ENCODE results near the gene MMD2.

GRCh38 chr7:4995429-4995969, 36.5 kb upstream of the MMD2 start:
- TF ChIP-seq, protein P1, sequence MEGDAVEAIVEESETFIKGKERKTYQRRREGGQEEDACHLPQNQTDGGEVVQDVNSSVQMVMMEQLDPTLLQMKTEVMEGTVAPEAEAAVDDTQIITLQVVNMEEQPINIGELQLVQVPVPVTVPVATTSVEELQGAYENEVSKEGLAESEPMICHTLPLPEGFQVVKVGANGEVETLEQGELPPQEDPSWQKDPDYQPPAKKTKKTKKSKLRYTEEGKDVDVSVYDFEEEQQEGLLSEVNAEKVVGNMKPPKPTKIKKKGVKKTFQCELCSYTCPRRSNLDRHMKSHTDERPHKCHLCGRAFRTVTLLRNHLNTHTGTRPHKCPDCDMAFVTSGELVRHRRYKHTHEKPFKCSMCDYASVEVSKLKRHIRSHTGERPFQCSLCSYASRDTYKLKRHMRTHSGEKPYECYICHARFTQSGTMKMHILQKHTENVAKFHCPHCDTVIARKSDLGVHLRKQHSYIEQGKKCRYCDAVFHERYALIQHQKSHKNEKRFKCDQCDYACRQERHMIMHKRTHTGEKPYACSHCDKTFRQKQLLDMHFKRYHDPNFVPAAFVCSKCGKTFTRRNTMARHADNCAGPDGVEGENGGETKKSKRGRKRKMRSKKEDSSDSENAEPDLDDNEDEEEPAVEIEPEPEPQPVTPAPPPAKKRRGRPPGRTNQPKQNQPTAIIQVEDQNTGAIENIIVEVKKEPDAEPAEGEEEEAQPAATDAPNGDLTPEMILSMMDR (IDR thresholded peaks at IDR 0.05) = no peak
- TF ChIP-seq POLR2A (IDR thresholded peaks at IDR 0.05) = no peak
- no peak for TF ChIP-seq EP300 (IDR thresholded peaks at IDR 0.05)

All from tibial nerve (tissue), 4 donors.